GM21381 (cell line): ENCODE data around the gene CTU1.

Experiments
- ATAC-seq: cut with Tn5 transposase; IDR thresholded peaks from one replicate; pipeline ENCODE4 v1.9.1; 2021; ENCODE audit warnings: mild to moderate bottlenecking, moderate library complexity; ENCODE audit not compliant: unreplicated experiment

Gene CTU1

DNA sequence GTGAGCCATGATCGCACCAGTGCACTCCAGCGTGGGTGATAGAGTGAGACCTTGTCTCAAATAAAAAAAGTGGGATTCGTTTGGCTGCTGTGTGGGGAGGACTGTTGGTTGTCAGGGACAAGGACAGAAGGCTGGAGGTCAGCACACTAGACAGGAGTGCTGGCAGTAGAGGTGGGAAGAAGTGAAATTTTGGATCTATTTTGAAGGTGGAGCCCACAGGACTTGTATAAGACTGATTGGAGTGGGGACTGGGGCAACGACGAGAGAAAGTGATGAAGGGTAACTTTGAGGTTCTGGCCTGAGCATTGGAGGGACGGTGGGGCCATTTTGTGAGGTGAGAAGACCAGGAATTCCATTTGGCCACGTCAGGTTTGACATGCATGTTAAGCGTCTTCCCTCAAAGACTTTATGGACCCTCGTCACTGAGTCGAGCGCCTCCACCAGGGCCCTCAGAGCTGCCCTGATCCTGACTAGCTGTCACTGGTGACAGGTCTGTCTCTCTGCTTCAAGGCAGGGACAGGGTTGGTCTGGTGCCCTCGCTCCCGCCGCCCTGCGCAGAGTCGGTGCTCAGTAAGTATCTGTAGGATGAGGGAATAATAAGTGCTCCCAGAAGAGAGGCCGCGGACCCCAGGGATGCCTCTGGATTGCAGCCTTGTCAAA lies 673 bp downstream of the CTU1 start:
- no peak for ATAC-seq

DNA sequence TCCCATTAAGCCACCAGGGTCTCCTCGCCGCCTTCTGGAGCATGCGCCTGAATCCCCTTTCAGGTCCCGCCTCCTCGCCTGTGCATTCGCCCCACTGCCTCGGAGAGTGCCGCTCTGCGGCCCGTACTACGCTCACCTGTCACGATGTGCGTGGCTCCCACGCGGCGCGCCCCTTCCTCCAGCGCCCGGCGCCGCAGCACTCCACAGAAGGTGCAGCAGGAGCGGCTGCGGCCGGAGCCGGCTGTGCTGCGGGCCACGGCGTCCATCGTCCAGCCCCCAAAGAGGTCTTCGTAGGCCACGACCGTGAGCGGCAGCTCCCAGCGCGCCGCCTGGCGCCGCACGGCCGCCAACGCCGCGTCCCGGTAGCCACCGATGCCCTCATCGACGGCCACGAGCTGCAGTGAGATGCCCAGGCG lies 4.3 kb downstream of the CTU1 start:
- no peak for ATAC-seq

- ATAC-seq = no peak
These were observed 5.2 kb downstream of the CTU1 start for GRCh38 chr19:51102991-51103390.

DNA sequence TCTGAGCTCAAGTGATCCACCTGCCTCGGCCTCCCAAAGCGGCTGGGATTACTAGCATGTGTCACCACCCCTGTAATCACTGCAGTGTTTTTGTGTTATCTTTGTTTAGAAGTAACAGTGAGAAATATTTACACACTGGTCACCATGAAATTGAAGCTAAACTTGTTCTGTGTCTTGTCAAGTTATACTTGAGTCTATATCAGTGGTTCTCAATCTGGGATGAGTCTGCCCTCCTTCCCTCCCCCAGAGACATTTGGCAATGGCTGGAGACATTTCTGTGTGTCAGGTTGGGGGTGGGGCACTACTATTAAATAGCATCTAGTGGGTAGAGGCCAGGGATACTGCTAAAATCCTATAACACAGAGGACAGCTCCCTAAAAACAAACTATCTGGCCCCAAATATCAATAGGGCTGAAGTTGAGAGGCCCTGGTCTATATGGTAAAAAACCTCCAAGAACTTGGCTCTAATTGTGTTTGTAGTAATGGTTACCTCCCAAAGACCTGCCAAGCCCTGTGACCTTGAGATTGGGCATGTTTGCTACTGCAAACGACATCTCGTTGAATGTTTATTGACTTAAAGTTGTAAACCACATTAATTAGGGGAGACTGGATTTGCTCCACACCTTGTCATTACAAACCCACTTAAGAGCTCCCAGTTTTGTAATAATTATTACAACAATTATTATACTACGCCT lies 6.9 kb downstream of the CTU1 start:
- ATAC-seq = no peak

DNA sequence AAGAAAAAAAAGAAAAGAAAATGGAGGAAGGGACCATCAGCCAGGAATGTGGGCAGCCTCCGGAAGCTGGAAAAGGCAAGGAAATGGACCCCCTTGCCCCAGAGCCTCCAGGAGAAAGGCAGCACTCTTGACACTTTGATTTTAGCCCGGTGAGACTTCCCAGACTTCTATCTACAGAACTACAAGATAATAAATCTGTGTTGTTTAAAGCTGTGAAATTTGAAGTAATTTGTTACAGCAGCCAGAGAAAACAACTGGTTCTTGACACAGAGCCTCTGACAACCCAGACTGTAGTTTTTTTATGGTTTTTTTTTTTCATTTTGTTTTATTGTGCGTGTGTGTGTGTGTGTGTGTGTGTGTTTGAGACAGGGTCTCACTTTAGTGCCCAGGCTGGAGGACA lies 7.6 kb downstream of the CTU1 start:
- no peak for ATAC-seq

- no peak for ATAC-seq
These were observed 9.2 kb downstream of the CTU1 start for GRCh38 chr19:51099047-51099382.

- ATAC-seq = no peak
These were observed 9.7 kb downstream of the CTU1 start for GRCh38 chr19:51098365-51099046.

DNA sequence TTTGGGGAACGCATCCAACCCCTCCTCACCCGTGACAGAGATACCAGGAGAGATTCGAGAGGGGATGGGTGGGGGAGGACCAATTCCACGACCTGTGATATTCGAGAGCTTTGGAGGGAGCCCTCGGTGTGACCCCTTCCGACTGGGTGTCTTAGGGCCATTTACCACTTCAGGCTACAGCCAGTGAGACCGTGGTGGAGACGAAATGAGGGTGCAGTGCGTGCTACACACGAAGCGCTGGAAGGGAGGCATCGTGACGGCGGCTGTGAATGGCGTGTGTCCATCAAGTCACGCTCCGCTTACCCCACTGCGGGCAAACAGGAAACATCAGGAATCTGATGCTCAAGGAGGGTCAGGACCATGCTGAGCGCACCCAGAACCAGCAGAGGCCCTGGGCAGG lies 10.4 kb downstream of the CTU1 start:
- no peak for ATAC-seq

DNA sequence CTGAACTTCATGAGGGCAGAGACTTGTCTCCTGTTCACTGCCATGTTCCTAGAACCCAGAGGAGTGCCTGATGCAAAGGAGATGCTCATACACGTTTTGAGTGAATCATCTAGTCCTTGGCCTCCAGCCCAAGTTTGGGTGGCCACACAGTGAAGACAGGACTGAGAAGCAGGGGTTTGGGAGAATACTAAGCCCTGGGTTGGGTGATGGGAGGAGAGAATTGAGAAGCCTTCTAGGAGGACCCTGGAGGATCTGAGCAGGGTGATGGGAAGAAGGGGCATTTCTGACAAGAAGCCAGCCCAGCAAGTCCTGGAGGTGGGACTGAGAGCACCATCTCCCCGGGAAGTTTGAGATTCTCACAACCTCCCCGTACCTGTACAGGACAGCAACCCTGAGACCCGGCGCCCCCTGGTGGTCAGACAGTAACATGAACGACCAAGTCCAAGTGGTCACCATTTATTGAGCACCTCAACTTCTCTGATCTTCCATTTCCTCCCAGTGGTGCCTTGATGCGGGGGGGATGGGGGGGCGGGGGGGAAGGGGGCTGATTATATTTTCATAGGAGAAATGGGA lies 11.0 kb downstream of the CTU1 start:
- no peak for ATAC-seq

GRCh38 chr19:51096473-51097165 lies 11.6 kb downstream of the CTU1 start:
- no peak for ATAC-seq

DNA sequence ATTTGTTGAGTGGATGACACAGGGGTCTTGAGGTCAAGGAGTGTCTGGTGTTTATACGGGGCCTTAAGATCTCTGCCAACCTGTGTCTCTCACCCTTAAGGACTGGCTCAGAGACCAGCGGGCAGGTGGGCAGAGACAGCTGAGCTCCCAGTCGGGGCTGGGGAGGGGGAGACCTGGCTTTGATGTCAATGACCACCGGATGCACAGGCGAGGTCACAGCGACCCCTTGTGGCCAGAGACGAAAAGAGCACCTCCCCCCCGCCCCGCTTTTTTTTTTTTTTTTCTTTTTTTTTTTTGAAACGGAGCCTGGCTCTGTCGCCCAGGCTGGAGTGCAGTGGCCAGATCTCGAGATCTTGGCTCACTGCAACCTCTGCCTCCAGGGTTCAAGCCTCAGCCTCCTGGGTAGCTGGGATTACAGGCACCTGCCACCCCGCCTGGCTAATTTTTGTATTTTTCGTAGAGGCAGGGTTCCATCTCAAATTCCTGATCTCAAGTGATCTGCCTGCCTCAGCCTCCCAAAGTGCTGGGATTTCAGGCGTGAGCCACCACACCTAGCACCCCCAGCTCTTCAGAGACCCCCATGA lies 13.4 kb downstream of the CTU1 start:
- ATAC-seq = no peak

DNA sequence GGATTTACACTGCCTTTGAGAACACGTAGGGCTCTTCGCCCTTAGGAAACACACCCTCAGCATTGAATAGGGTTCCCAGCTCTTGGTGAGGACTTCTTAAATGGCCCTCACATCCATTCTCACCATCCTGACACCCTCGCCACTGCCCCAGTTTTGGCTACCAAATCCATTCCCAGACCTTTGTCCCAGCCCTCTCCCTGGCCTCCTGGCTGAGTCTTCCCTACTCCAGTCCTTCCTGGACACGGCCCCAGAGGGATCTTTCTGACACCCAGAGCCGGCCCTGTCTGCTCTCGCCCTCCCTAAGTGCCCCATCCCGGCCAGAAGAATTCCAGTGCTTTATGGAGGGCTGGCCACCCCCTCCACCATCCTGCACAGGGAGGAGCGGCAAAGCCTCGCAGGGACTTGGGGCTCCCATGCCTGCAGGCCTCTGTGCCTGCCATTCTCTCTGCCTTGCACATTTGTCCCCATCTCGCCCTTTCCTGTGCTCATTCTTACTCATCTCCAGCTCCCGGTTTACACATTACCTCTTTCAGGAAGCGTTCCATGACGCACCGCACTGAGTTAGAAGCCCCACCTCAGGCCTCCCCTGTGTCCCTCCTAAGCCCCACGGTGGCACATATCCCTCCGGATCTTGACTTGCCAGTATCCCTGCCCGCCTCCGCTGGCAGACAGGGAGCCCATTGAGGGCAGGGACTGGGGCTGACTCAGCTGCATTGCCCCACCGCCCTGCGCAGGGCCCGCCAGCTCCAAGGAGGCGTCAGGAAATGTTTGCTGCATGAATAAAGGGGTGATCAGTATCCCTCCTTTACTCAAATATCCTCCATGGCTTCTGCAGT lies 14.5 kb downstream of the CTU1 start:
- no peak for ATAC-seq

DNA sequence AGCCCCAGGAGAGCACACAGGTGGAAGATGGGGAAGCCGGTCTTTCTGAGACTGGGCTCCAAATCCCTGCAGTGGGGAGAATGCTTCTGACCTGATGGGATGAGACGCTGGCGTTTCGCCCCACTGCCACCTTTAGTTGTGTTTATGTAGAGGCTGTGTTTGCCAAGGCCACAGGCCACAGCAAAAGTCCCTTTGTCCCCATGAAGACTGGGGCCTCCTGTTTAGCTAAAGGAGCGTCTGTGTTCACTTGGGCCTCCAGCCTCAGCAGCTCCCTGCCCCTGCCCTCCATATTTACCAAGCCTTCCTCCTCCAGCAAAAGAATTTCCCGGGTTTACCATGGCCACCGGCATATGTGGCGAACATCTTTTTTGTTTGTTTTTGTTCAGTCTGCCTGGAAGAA lies 15.1 kb downstream of the CTU1 start:
- no peak for ATAC-seq

GRCh38 chr19:51091895-51092873 lies 16.0 kb downstream of the CTU1 start:
- ATAC-seq = no peak

DNA sequence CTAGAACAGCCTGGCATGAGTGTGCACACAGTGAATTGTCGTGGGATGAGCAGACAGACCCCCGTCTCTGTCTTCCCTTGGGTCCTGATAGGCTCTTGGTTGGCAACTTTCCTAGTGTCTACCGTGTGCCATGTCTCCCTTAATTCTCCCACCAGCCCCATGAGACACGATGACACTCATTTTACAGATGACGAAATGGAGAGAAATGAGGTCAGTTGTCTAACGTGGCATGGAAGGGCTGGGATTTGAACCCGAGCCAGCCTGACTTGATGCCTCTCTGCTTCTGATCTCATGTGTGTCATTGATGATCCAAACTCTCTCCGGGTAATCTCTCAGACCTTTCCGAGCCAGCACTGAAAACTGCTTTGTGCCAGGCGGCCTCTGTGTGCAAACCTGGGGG lies 17.1 kb downstream of the CTU1 start:
- no peak for ATAC-seq

DNA sequence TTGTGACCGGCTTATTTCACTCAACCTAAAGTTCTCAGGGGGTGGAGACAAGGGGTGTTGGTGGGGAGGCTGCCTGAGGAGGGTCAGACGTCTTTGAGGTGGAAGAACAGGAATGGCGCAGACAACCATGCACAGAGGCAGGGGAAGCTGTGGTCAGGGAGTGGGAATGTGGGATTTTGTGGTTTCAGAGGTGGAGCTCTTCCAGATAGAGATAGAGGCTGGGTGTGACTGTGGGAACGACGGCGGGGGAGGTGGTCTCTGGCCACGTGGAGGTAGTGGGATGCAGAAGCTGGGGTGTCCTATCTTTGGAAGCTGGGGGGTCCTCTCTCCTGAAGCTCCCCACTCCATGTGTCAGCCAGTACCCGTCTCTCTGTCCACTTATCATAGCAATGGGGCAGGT lies 17.7 kb downstream of the CTU1 start:
- ATAC-seq = no peak

- no peak for ATAC-seq
These were observed 18.4 kb downstream of the CTU1 start for GRCh38 chr19:51089786-51090185.

DNA sequence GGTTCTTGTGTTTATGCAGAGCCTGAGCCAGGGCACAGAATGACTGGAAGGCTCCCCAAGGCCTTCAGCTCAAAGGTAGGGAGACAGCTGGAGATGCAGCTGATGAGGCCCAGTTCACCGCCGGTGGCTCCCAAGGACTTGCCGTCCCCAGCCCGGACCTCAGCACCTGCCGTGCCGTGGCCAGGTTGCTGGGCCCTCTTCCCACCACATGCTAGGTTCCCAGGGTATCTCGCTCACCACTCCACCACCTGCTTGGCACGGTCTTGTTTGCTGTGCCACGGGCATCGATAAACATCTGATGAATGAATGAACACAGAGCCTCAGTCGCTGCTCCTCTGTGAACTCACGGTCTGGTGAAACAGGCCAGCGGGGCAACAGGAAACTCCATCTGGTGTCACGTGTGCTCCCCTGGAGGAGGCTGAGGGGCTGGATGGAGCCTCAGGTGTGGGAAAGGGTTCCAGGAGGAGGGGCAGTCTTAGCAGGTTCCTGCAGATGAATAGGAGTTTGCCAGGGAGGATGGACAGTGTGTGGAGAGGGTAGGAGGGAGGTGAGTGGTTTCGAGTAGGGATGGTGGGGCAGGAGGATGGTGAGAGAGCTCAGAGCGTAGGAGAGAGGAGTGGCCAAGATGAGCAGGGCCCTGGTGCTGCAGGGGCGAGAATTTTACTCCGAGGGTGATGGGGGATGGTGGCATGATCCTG lies 21.9 kb downstream of the CTU1 start:
- no peak for ATAC-seq
